HEK293 (cell line): ENCODE measurements around the gene ANAPC16.

Experiments used
- ELK4 ChIP-seq: IDR thresholded peaks from 2 replicates; pipeline ENCODE4 v1.6.1; 2011; ENCODE audit warnings: mild to moderate bottlenecking, low read depth, low read length, borderline replicate concordance
- FEZF1 ChIP-seq: fragments of 450-650 bp; formaldehyde crosslinking; IDR thresholded peaks from 2 replicates; pipeline ENCODE4 v1.5.1; 2016; ENCODE audit warnings: missing biosample characterization, missing genetic modification characterization
- GLI2 ChIP-seq: fragments of 450-650 bp; formaldehyde crosslinking; IDR thresholded peaks from 2 replicates; pipeline ENCODE4; 2017; ENCODE audit warnings: missing biosample characterization, missing genetic modification characterization, low read depth, borderline replicate concordance
- KLF7 ChIP-seq: fragments of 450-650 bp; formaldehyde crosslinking; IDR thresholded peaks from 2 replicates; pipeline ENCODE4 v1.5.1; 2016; ENCODE audit warnings: missing biosample characterization, missing genetic modification characterization, borderline replicate concordance
- MZF1 ChIP-seq: fragments of 450-650 bp; formaldehyde crosslinking; IDR thresholded peaks from 2 replicates; pipeline ENCODE4 v1.5.1; 2017; ENCODE audit warnings: missing biosample characterization, missing genetic modification characterization, borderline replicate concordance
- OSR2 ChIP-seq: fragments of 450-650 bp; formaldehyde crosslinking; IDR thresholded peaks from 2 replicates; pipeline ENCODE4 v1.5.1; 2016; ENCODE audit warnings: missing biosample characterization, missing genetic modification characterization
- PRDM1 ChIP-seq: fragments of 450-650 bp; formaldehyde crosslinking; IDR thresholded peaks from 2 replicates; pipeline ENCODE4; 2016; ENCODE audit warnings: missing biosample characterization, missing genetic modification characterization
- ZBTB44 ChIP-seq: fragments of 450-650 bp; IDR thresholded peaks from 2 replicates; pipeline ENCODE4 v1.5.1; 2018; ENCODE audit warnings: missing biosample characterization, mild to moderate bottlenecking, missing genetic modification characterization
- ZBTB49 ChIP-seq: fragments of 450-650 bp; formaldehyde crosslinking; IDR thresholded peaks from 2 replicates; pipeline ENCODE4 v1.5.1; 2016; ENCODE audit warnings: missing biosample characterization, missing genetic modification characterization, low read depth
- ZBTB8A ChIP-seq: fragments of 450-650 bp; formaldehyde crosslinking; IDR thresholded peaks from 2 replicates; pipeline ENCODE4 v1.5.1; 2016; ENCODE audit warnings: missing biosample characterization, missing genetic modification characterization
- ZNF10 ChIP-seq: fragments of 450-650 bp; formaldehyde crosslinking; IDR thresholded peaks from 2 replicates; pipeline ENCODE4 v1.5.1; 2017; ENCODE audit warnings: missing biosample characterization, missing genetic modification characterization
- ZNF324 ChIP-seq: fragments of 450-650 bp; formaldehyde crosslinking; IDR thresholded peaks from 2 replicates; pipeline ENCODE4 v1.5.1; 2016; ENCODE audit warnings: missing biosample characterization, missing genetic modification characterization
- ZNF423 ChIP-seq: fragments of 450-650 bp; formaldehyde crosslinking; IDR thresholded peaks from 2 replicates; pipeline ENCODE4 v1.5.1; 2016; ENCODE audit warnings: missing biosample characterization, missing genetic modification characterization
- ZNF544 ChIP-seq: fragments of 450-650 bp; formaldehyde crosslinking; IDR thresholded peaks from 2 replicates; pipeline ENCODE4 v1.5.0; 2017; ENCODE audit warnings: missing biosample characterization, missing genetic modification characterization
- ZNF626 ChIP-seq: fragments of 450-650 bp; sonication (Bioruptor Pico); formaldehyde crosslinking; IDR thresholded peaks from 2 replicates; pipeline ENCODE4 v1.5.1; 2018; ENCODE audit warnings: missing biosample characterization, missing genetic modification characterization, inconsistent platforms
- ZNF629 ChIP-seq: fragments of 450-650 bp; formaldehyde crosslinking; IDR thresholded peaks from 2 replicates; pipeline ENCODE4 v1.5.1; 2017; ENCODE audit warnings: missing biosample characterization, missing genetic modification characterization
- ZNF639 ChIP-seq: fragments of 450-650 bp; formaldehyde crosslinking; IDR thresholded peaks from 2 replicates; pipeline ENCODE4 v1.5.1; 2016; ENCODE audit warnings: missing biosample characterization, missing genetic modification characterization
- ZNF777 ChIP-seq: fragments of 450-650 bp; formaldehyde crosslinking; IDR thresholded peaks from 2 replicates; pipeline ENCODE4 v1.5.1; 2017; ENCODE audit warnings: missing biosample characterization, missing genetic modification characterization, borderline replicate concordance
- TF ChIP-seq, protein P1 (sequence below): fragments of 450-650 bp; formaldehyde crosslinking; IDR thresholded peaks from 2 replicates; pipeline ENCODE4 v1.5.0; 2017; ENCODE audit warnings: missing biosample characterization, missing genetic modification characterization, borderline replicate concordance
- TF ChIP-seq, protein P2 (sequence below): fragments of 450-650 bp; formaldehyde crosslinking; IDR thresholded peaks from 2 replicates; pipeline ENCODE4 v1.5.1; 2016; ENCODE audit warnings: missing biosample characterization, missing genetic modification characterization
- TF ChIP-seq, protein P3 (sequence below): fragments of 450-650 bp; formaldehyde crosslinking; IDR thresholded peaks from 2 replicates; pipeline ENCODE4 v1.5.1; 2017; ENCODE audit warnings: missing biosample characterization, missing genetic modification characterization
- TF ChIP-seq, protein P4 (sequence below): fragments of 450-650 bp; formaldehyde crosslinking; IDR thresholded peaks from 2 replicates; pipeline ENCODE4 v1.5.1; 2016; ENCODE audit warnings: missing biosample characterization, missing genetic modification characterization

ANAPC16 gene

DNA sequence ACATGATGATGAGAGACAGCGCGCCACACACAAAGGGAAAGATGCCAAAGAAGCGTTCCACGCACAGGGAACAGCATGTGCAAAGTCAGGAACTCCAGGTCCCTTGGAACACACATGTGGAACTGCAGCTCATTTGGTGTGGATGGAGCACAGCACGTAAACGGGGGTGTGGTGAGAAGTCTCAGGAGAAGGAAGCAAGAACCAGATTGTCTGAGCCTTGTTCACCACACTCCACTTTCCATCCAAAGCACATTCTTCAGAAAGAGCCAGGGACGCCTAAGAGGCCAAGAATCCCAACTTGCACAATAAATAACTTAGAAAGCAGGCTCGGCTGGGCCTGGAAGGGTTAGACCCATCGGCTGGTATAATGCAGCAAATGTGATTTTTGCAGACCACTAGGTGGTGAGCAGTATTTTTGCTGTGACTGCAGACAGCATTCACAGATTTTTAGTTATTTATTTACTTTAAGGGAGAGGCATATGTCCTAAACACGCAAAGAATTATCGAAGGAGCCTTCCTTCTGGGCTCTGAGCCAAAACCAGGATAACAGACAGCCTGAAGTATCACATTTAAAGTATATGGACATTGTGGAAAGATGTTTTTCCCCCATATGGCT lies 28.1 kb downstream of the ANAPC16 start (continued):
- TF ChIP-seq GLI2 (tag by site-specific recombination) (no peak), ZNF777 (tag by site-specific recombination) (no peak), ZNF629 (tag by site-specific recombination) (no peak), ZNF324 (tag by site-specific recombination) (no peak), ELK4 (no peak), KLF7 (tag by site-specific recombination) (peak; percentile 81; the same call in 1 of the 2 replicates), ZBTB44 (tag by site-specific recombination) (peak; percentile 76), PRDM1 (tag by site-specific recombination) (0 out of 2 replicates have a peak, but pooled peaks have one; percentile 14), ZNF423 (no peak), ZNF544 (no peak), ZNF639 (tag by site-specific recombination) (no peak), ZBTB49 (tag by site-specific recombination) (no peak), ZNF626 (tag by site-specific recombination) (no peak), OSR2 (peak; percentile 58; the same call in 1 of the 2 replicates), ZNF10 (no peak), FEZF1 (tag by site-specific recombination) (peak; percentile 21; the same call in 1 of the 2 replicates), MZF1 (no peak), ZBTB8A (tag by site-specific recombination) (no peak)
- TF ChIP-seq, protein P1, sequence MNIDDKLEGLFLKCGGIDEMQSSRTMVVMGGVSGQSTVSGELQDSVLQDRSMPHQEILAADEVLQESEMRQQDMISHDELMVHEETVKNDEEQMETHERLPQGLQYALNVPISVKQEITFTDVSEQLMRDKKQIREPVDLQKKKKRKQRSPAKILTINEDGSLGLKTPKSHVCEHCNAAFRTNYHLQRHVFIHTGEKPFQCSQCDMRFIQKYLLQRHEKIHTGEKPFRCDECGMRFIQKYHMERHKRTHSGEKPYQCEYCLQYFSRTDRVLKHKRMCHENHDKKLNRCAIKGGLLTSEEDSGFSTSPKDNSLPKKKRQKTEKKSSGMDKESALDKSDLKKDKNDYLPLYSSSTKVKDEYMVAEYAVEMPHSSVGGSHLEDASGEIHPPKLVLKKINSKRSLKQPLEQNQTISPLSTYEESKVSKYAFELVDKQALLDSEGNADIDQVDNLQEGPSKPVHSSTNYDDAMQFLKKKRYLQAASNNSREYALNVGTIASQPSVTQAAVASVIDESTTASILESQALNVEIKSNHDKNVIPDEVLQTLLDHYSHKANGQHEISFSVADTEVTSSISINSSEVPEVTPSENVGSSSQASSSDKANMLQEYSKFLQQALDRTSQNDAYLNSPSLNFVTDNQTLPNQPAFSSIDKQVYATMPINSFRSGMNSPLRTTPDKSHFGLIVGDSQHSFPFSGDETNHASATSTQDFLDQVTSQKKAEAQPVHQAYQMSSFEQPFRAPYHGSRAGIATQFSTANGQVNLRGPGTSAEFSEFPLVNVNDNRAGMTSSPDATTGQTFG (tag by site-specific recombination) = no peak
- TF ChIP-seq, protein P2, sequence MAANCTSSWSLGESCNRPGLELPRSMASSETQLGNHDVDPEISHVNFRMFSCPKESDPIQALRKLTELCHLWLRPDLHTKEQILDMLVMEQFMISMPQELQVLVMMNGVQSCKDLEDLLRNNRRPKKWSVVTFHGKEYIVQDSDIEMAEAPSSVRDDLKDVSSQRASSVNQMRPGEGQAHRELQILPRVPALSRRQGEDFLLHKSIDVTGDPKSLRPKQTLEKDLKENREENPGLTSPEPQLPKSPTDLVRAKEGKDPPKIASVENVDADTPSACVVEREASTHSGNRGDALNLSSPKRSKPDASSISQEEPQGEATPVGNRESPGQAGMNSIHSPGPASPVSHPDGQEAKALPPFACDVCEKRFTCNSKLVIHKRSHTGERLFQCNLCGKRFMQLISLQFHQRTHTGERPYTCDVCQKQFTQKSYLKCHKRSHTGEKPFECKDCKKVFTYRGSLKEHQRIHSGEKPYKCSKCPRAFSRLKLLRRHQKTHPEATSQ = no peak
- TF ChIP-seq, protein P3, sequence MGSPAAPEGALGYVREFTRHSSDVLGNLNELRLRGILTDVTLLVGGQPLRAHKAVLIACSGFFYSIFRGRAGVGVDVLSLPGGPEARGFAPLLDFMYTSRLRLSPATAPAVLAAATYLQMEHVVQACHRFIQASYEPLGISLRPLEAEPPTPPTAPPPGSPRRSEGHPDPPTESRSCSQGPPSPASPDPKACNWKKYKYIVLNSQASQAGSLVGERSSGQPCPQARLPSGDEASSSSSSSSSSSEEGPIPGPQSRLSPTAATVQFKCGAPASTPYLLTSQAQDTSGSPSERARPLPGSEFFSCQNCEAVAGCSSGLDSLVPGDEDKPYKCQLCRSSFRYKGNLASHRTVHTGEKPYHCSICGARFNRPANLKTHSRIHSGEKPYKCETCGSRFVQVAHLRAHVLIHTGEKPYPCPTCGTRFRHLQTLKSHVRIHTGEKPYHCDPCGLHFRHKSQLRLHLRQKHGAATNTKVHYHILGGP = no peak; the same call in 1 of the 2 replicates
- TF ChIP-seq, protein P4, sequence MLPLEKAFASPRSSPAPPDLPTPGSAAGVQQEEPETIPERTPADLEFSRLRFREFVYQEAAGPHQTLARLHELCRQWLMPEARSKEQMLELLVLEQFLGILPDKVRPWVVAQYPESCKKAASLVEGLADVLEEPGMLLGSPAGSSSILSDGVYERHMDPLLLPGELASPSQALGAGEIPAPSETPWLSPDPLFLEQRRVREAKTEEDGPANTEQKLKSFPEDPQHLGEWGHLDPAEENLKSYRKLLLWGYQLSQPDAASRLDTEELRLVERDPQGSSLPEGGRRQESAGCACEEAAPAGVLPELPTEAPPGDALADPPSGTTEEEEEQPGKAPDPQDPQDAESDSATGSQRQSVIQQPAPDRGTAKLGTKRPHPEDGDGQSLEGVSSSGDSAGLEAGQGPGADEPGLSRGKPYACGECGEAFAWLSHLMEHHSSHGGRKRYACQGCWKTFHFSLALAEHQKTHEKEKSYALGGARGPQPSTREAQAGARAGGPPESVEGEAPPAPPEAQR = no peak
